Gastrocnemius medialis (tissue), 4 donors: ENCODE results near the gene LRRC8E. TPM values are rescaled to one million over a fixed set of nuclear protein-coding genes. Genes with fewer than 3 reads are reported as not detected.

ENCODE experiments used
- ATAC-seq, 2 donors: fragments of 150-250 bp; one replicate each; pipeline ENCODE4 v1.9.1; 2016
- DNase-seq, 2 donors: peaks; one replicate each; pipeline ENCODE4 v3.0.0-alpha.2; 2019
- H3K27ac ChIP-seq, 4 donors: fragments of 200-600 bp; sonication (generic); 1 replicate in 1 of 4; 2 replicates in 3 of 4; pipeline ENCODE4 v1.5.1; 2016 to 2018; ENCODE audit warnings: mild to moderate bottlenecking in 2 of 4, moderate library complexity in 1 of 4
- H3K27me3 ChIP-seq, 3 donors: fragments of 200-600 bp; sonication (generic) in 2 of 3; 1 replicate in 1 of 3; 2 replicates in 2 of 3; pipeline versions ENCODE4 v1.5.1 to v1.6.0; 2016 to 2019; ENCODE audit warnings: mild to moderate bottlenecking in 1 of 3, moderate library complexity in 1 of 3
- H3K36me3 ChIP-seq, 2 donors: fragments of 200-600 bp; sonication (generic) in 1 of 2; one replicate each; pipeline ENCODE4 v1.5.1; 2017 to 2018
- H3K4me1 ChIP-seq, 2 donors: fragments of 200-600 bp; sonication (generic) in 1 of 2; one replicate each; pipeline ENCODE4 v1.5.1; 2016 to 2017; ENCODE audit warnings: mild to moderate bottlenecking in 2 of 2
- H3K4me3 ChIP-seq, 4 donors: fragments of 200-600 bp; sonication (generic) in 3 of 4; 1 replicate in 1 of 4; 2 replicates in 3 of 4; pipeline ENCODE4 v1.5.1; 2016 to 2019; ENCODE audit warnings: mild to moderate bottlenecking in 2 of 4
- H3K9me3 ChIP-seq, 3 donors: fragments of 200-600 bp; sonication (generic) in 2 of 3; 1 replicate in 1 of 3; 2 replicates in 2 of 3; pipeline ENCODE4 v1.5.1; 2016 to 2019
- POLR2A ChIP-seq, 2 donors: fragments of 450-650 bp; IDR thresholded peaks; one replicate each; pipeline ENCODE4 v1.6.1; 2017; ENCODE audit warnings: antibody characterized with exemption in 2 of 2, mild to moderate bottlenecking in 2 of 2, moderate library complexity in 2 of 2
- in situ Hi-C, 4 donors: fragments of 200-750 bp; cut with MboI; loops; one replicate each; pipeline versions ENCODE4 v1.15.0 to v1.8.0; 2017; ENCODE audit warnings: low sequenced_read_pairs in 4 of 4
- intact Hi-C: fragments of 100-400 bp; cut with DNase I; formaldehyde crosslinking; loops from one replicate; pipeline ENCODE4 v1.15.1; 2023; ENCODE audit warnings: low total_unique reads
- total RNA-seq, 4 donors: library from RNA; depleted of rRNA; stranded (reverse); fragments of >200 nt; gene quantifications; one replicate each; pipeline versions ENCODE4 v1.1.0 to v1.2.3, GENCODE V29; 2016
- TF ChIP-seq, protein P1 (sequence below), 5 experiments: fragments of 450-650 bp in 3 of 5; fragments of 200-600 bp in 2 of 5; sonication (generic) in 2 of 5; IDR thresholded peaks in 4 of 5; conservative IDR thresholded peaks in 1 of 5; 1 replicate in 4 of 5; 2 replicates in 1 of 5; pipeline ENCODE4 v1.5.1; 2016 to 2019; ENCODE audit warnings: antibody characterized with exemption in 5 of 5, mild to moderate bottlenecking in 3 of 5, moderate library complexity in 3 of 5

LRRC8E gene
- total RNA-seq, 4 donors from 2014 or later, result 2.1 TPM; not detected in 3

GRCh38 chr19:7879836-7880235, 8.5 kb upstream of the LRRC8E start:
- H3K9me3 ChIP-seq, result no peaks in the 10 kb centered on the region
- H3K36me3 ChIP-seq, result no peaks in the 10 kb centered on the region
- in situ Hi-C loops (no loop called here), intact Hi-C loops (no loop called here)
- DNase-seq, result no peak
- no peaks in the 10 kb centered on the region for H3K4me1 ChIP-seq
- no peak for ATAC-seq
- TF ChIP-seq, protein P1, sequence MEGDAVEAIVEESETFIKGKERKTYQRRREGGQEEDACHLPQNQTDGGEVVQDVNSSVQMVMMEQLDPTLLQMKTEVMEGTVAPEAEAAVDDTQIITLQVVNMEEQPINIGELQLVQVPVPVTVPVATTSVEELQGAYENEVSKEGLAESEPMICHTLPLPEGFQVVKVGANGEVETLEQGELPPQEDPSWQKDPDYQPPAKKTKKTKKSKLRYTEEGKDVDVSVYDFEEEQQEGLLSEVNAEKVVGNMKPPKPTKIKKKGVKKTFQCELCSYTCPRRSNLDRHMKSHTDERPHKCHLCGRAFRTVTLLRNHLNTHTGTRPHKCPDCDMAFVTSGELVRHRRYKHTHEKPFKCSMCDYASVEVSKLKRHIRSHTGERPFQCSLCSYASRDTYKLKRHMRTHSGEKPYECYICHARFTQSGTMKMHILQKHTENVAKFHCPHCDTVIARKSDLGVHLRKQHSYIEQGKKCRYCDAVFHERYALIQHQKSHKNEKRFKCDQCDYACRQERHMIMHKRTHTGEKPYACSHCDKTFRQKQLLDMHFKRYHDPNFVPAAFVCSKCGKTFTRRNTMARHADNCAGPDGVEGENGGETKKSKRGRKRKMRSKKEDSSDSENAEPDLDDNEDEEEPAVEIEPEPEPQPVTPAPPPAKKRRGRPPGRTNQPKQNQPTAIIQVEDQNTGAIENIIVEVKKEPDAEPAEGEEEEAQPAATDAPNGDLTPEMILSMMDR (IDR thresholded peaks at IDR 0.05 in 4 of 5, conservative IDR thresholded peaks at IDR 0.05 in 1 of 5), result no peak
- no peak for TF ChIP-seq POLR2A (IDR thresholded peaks at IDR 0.05)
- H3K4me3 ChIP-seq, result no peak overlapping the region
- peaks cover 8 to 17% (median 11%) of the 10 kb centered on the region in 3 donors for H3K27me3 ChIP-seq
- no peak overlapping the region for H3K27ac ChIP-seq

- Histone ChIP-seq H3K27ac (no peak overlapping the region), H3K4me3 (no peak overlapping the region), H3K36me3 (no peaks in the 10 kb centered on the region), H3K27me3 (peaks cover 0 to 2% (median 0%) of the 10 kb centered on the region in 3 donors), H3K4me1 (no peaks in the 10 kb centered on the region), H3K9me3 (no peaks in the 10 kb centered on the region)
- no peak for DNase-seq
- in situ Hi-C loops (no loop called here), intact Hi-C loops (no loop called here)
- TF ChIP-seq POLR2A (IDR thresholded peaks at IDR 0.05), result no peak
- TF ChIP-seq, protein P1 (IDR thresholded peaks at IDR 0.05 in 4 of 5, conservative IDR thresholded peaks at IDR 0.05 in 1 of 5), result no peak
- ATAC-seq, result no peak
These were observed 6.4 kb upstream of the LRRC8E start for GRCh38 chr19:7881910-7882309.

- Histone ChIP-seq H3K27me3 (peaks cover 2 to 10% (median 8%) of the 10 kb centered on the region in 3 donors), H3K4me1 (no peaks in the 10 kb centered on the region), H3K4me3 (no peak overlapping the region), H3K9me3 (no peaks in the 10 kb centered on the region), H3K27ac (no peak overlapping the region), H3K36me3 (no peaks in the 10 kb centered on the region)
- ATAC-seq (no peak), DNase-seq (no peak)
- no peak for TF ChIP-seq POLR2A (IDR thresholded peaks at IDR 0.05)
- TF ChIP-seq, protein P1 (IDR thresholded peaks at IDR 0.05 in 4 of 5, conservative IDR thresholded peaks at IDR 0.05 in 1 of 5), result no peak
- in situ Hi-C loops (no loop called here), intact Hi-C loops (no loop called here)
These were observed 5.2 kb upstream of the LRRC8E start for GRCh38 chr19:7883105-7883504.

- Histone ChIP-seq H3K4me1 (no peaks in the 10 kb centered on the region), H3K36me3 (no peaks in the 10 kb centered on the region), H3K4me3 (no peak overlapping the region), H3K9me3 (no peaks in the 10 kb centered on the region), H3K27me3 (peaks cover 11 to 19% (median 17%) of the 10 kb centered on the region in 3 donors), H3K27ac (no peak overlapping the region)
- in situ Hi-C loops (no loop called here), intact Hi-C loops (no loop called here)
- TF ChIP-seq POLR2A (IDR thresholded peaks at IDR 0.05), result no peak
- TF ChIP-seq, protein P1 (IDR thresholded peaks at IDR 0.05 in 4 of 5, conservative IDR thresholded peaks at IDR 0.05 in 1 of 5), result no peak
- ATAC-seq (no peak), DNase-seq (no peak)
These were observed 4.3 kb upstream of the LRRC8E start for GRCh38 chr19:7883796-7884570.
